RWPE1 (cell line): ENCODE results near the gene RWDD2A.

Experiments
- CTCF ChIA-PET: fragments of 350-600 bp; sonication (Branson Sonifier 250); formaldehyde crosslinking; extraction: SDS; loops from one replicate; lab custom pipeline; 2021; lab: Yijun Ruan, JAX
- POLR2A ChIA-PET: fragments of 400-600 bp; formaldehyde crosslinking; extraction: SDS; loops from one replicate; lab custom pipeline; 2020; ENCODE audit warnings: antibody characterized with exemption; ENCODE audit not compliant: low non-redundant PET; lab: Yijun Ruan, JAX
- DNase-seq: peaks from one replicate; pipeline ENCODE4 v3.0.0; 2012; ENCODE audit warnings: low spot score
- H3K27ac ChIP-seq: fragments of 450-650 bp; 2 replicates; pipeline ENCODE4 v1.5.1; 2017
- TF ChIP-seq, protein P1 (sequence below): fragments of 450-650 bp; conservative IDR thresholded peaks from 2 replicates; pipeline ENCODE4 v1.5.1; 2017; ENCODE audit warnings: low read depth, mild to moderate bottlenecking

The RWDD2A gene

DNA sequence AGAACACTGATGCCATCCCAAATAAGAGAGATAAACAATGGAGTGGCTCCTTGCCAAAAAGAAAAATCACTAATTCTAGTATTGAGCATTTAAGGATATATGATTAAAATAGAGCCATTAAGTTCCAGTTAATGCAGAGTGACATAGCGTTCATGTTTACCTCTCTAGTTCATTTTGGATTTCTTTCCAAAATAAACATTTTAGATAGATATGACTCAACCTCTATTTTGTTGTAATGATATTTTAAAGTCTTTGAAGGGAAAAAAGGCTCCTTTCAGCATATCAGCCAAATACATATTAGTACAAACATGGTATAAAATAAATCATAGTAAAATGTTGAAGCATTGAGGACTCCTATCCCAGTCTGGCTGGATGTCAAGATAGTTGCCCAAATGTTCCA, 33.4 kb downstream of the RWDD2A start:
- ChIA-PET POLR2A (no interaction called here), CTCF (interaction anchor here (0.7 to 0.9 kb wide), 2 partner anchors 12 to 159 kb away, joined by 3 to 4 read pairs; partner anchors contain the start of gene DOP1A)
- TF ChIP-seq, protein P1, sequence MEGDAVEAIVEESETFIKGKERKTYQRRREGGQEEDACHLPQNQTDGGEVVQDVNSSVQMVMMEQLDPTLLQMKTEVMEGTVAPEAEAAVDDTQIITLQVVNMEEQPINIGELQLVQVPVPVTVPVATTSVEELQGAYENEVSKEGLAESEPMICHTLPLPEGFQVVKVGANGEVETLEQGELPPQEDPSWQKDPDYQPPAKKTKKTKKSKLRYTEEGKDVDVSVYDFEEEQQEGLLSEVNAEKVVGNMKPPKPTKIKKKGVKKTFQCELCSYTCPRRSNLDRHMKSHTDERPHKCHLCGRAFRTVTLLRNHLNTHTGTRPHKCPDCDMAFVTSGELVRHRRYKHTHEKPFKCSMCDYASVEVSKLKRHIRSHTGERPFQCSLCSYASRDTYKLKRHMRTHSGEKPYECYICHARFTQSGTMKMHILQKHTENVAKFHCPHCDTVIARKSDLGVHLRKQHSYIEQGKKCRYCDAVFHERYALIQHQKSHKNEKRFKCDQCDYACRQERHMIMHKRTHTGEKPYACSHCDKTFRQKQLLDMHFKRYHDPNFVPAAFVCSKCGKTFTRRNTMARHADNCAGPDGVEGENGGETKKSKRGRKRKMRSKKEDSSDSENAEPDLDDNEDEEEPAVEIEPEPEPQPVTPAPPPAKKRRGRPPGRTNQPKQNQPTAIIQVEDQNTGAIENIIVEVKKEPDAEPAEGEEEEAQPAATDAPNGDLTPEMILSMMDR: no peak
- DNase-seq: no peak
- no peak overlapping the region for H3K27ac ChIP-seq

DNA sequence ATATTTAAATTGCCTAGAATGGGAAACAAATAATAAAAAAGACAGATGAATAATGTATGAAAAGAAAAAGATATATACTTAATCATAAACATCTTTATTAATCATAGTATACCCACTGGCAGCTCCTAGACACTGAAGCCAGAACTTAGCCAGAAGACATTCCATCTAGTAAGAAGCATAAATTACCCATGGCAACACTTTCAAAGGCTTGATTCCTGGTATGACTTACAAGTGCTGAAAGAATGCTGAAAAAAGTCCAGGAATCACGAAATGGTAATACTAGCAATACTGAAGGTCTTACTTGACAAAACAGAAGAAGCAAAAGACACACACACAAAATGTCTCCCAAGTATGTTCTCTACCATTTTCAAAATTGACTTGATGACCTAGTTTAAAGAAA, 38.0 kb downstream of the RWDD2A start:
- ChIA-PET CTCF (interaction anchor here (0.6 kb wide), 1 partner anchor 118 kb away, joined by 3 read pairs; no protein-coding TSS in a partner anchor), POLR2A (no interaction called here)
- no peak overlapping the region for H3K27ac ChIP-seq
- DNase-seq: no peak
- TF ChIP-seq, protein P1: no peak

DNA sequence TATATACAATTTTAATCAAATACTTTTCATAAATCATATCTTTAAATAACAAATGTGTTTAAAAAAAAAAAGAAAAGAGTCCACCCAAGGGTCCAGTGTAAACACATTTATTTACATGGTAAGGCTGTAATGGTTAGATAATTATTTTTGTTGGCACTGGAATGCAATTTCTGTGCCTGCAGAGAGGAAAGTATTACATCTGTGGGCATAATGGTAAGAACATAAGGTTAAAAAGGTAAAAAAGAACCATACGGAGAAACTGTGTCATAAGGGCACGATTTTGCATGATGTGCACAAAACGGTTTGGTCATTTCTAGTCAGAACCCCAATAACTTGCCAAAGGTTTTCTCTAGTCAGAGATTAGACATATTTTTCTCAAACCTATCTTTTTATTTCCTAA, 54.3 kb downstream of the RWDD2A start:
- H3K27ac ChIP-seq: no peak overlapping the region
- CTCF ChIA-PET: no interaction called here
- TF ChIP-seq, protein P1: no peak
- POLR2A ChIA-PET: no interaction called here
- DNase-seq: no peak
